SK-N-SH (cell line): Measurements from ENCODE around the gene PPP1R15B. TPM values are rescaled to one million over a fixed set of nuclear protein-coding genes. Genes with fewer than 3 reads are reported as not detected.

ENCODE experiments used
- CTCF ChIA-PET: fragments of 300-600, 350-600 bp; formaldehyde crosslinking; extraction: SDS; loops from one replicate; lab custom pipeline; 2021; lab: Yijun Ruan, JAX
- POLR2A ChIA-PET: fragments of 350-600 bp; sonication (Branson Sonifier 250); formaldehyde crosslinking; extraction: SDS; loops from one replicate; lab custom pipeline; 2020; ENCODE audit warnings: antibody characterized with exemption, inconsistent platforms; lab: Yijun Ruan, JAX
- DNase-seq: peaks from one replicate; pipeline ENCODE4 v3.0.0; 2012
- H2AFZ ChIP-seq: fragments of 200-600 bp; sonication (generic); 2 replicates; pipeline ENCODE4 v1.8.1; 2016; ENCODE audit warnings: antibody characterized with exemption, mild to moderate bottlenecking, low read depth
- H3F3A ChIP-seq: fragments of 200-600 bp; sonication (generic); replicated peaks from 2 replicates; pipeline ENCODE3; 2016; ENCODE audit warnings: antibody characterized with exemption, mild to moderate bottlenecking; ENCODE audit not compliant: insufficient read depth
- H3K27ac ChIP-seq, 2 experiments: fragments of 200-500 bp in 1 of 2; fragments of 200-600 bp in 1 of 2; sonication (Bioruptor generic) in 1 of 2; sonication (generic), shearing (Covaris generic) in 1 of 2; 2 replicates each; pipeline versions ENCODE4 v1.5.1 to v1.6.1; 2014 to 2016; ENCODE audit warnings: low read depth in 2 of 2, inconsistent platforms in 1 of 2, low read length in 1 of 2, mild to moderate bottlenecking in 1 of 2, mixed read lengths in 1 of 2
- H3K27me3 ChIP-seq: fragments of 200-600 bp; sonication (generic), shearing (Covaris generic); 2 replicates; pipeline ENCODE4 v1.6.1; 2016; ENCODE audit warnings: mixed run types; ENCODE audit not compliant: insufficient read depth
- H3K36me3 ChIP-seq, 2 experiments: fragments of 200-500 bp in 1 of 2; fragments of 200-600 bp in 1 of 2; sonication (Bioruptor generic) in 1 of 2; sonication (generic) in 1 of 2; replicated peaks in 1 of 2; 2 replicates each; pipeline versions ENCODE3 to v1.5.1; 2014 to 2016; ENCODE audit warnings: low read length in 1 of 2, mild to moderate bottlenecking in 1 of 2; ENCODE audit not compliant: insufficient read depth in 2 of 2, control insufficient read depth in 1 of 2
- H3K4me1 ChIP-seq, 2 experiments: fragments of 200-500 bp in 1 of 2; fragments of 200-600 bp in 1 of 2; sonication (Bioruptor generic) in 1 of 2; sonication (generic), shearing (Covaris generic) in 1 of 2; 2 replicates each; pipeline versions ENCODE4 v1.5.1 to v1.6.1; 2014 to 2016; ENCODE audit warnings: low read depth in 1 of 2, low read length in 1 of 2, mixed run types in 1 of 2; ENCODE audit not compliant: insufficient read depth in 2 of 2, control insufficient read depth in 1 of 2
- H3K4me2 ChIP-seq: fragments of 200-600 bp; sonication (generic), shearing (Covaris generic); 2 replicates; pipeline ENCODE4 v1.6.1; 2017; ENCODE audit warnings: mixed run types
- H3K4me3 ChIP-seq, 2 experiments: fragments of 200-500 bp in 1 of 2; fragments of 200-600 bp in 1 of 2; sonication (Bioruptor generic) in 1 of 2; sonication (generic), shearing (Covaris generic) in 1 of 2; 2 replicates each; pipeline versions ENCODE4 v1.5.1 to v1.8.1; 2014 to 2016; ENCODE audit warnings: low read depth in 2 of 2, inconsistent platforms in 1 of 2, low read length in 1 of 2, mild to moderate bottlenecking in 1 of 2, mixed read lengths in 1 of 2, moderate library complexity in 1 of 2
- H3K79me2 ChIP-seq: fragments of 200-600 bp; sonication (generic); 2 replicates; pipeline ENCODE4 v1.8.1; 2017; ENCODE audit warnings: mild to moderate bottlenecking; ENCODE audit not compliant: insufficient read depth
- H3K9ac ChIP-seq: fragments of 200-600 bp; sonication (generic); 2 replicates; pipeline ENCODE4 v1.6.1; 2017; ENCODE audit warnings: mixed run types
- H3K9me2 ChIP-seq: fragments of 200-600 bp; sonication (generic); 2 replicates; pipeline ENCODE4 v1.6.1; 2017; ENCODE audit warnings: mixed run types
- H3K9me3 ChIP-seq: fragments of 200-600 bp; sonication (generic); 2 replicates; pipeline ENCODE4 v1.6.1; 2017; ENCODE audit warnings: mixed run types, mild to moderate bottlenecking, moderate library complexity
- H4K20me1 ChIP-seq: fragments of 200-600 bp; sonication (generic); 2 replicates; pipeline ENCODE4 v1.6.1; 2017; ENCODE audit warnings: mild to moderate bottlenecking, mixed run types; ENCODE audit not compliant: insufficient read depth
- ELF1 ChIP-seq: IDR thresholded peaks from 2 replicates; pipeline ENCODE4 v1.4.0; 2012
- EZH2phosphoT487 ChIP-seq: fragments of 200-600 bp; sonication (generic); IDR thresholded peaks from 2 replicates; pipeline ENCODE4 v1.6.1; 2017; ENCODE audit warnings: low read depth, mixed run types, mild to moderate bottlenecking, antibody characterized with exemption, moderate library complexity, borderline replicate concordance
- FOSL2 ChIP-seq: IDR thresholded peaks from 2 replicates; pipeline ENCODE4 v1.4.0; 2012; ENCODE audit warnings: low read depth, mild to moderate bottlenecking, moderate library complexity, borderline replicate concordance
- FOXJ3 ChIP-seq: sonication (generic); formaldehyde crosslinking; IDR thresholded peaks from 2 replicates; pipeline ENCODE4 v1.5.1; 2020; ENCODE audit warnings: mild to moderate bottlenecking, missing genetic modification reagents
- JUND ChIP-seq: IDR thresholded peaks from 2 replicates; pipeline ENCODE4 v1.4.0; 2012
- MEF2A ChIP-seq: IDR thresholded peaks from 2 replicates; pipeline ENCODE4 v1.4.0; 2012; ENCODE audit warnings: low read depth, borderline replicate concordance
- MXI1 ChIP-seq: IDR thresholded peaks from 2 replicates; pipeline ENCODE4 v1.6.1; 2012; ENCODE audit warnings: mild to moderate bottlenecking, low read depth, low read length, improper control_type of control experiment
- NRF1 ChIP-seq: IDR thresholded peaks from 2 replicates; pipeline ENCODE4 v1.6.1; 2012; ENCODE audit warnings: low read depth, mild to moderate bottlenecking, low read length
- RCOR1 ChIP-seq: fragments of 150-350 bp; IDR thresholded peaks from 2 replicates; pipeline ENCODE4 v1.6.1; 2017; ENCODE audit warnings: antibody characterized with exemption, low read length
- TCF12 ChIP-seq: IDR thresholded peaks from 2 replicates; pipeline ENCODE4 v1.4.0; 2012
- YY1 ChIP-seq: IDR thresholded peaks from 2 replicates; pipeline ENCODE4 v1.4.0; 2012; ENCODE audit warnings: low read depth, mild to moderate bottlenecking
- WGBS: methylation state at CpG from one replicate; pipeline ENCODE4 v1.1.6; 2017; ENCODE audit warnings: low lambda C conversion rate; 5-methylcytosine and 5-hydroxymethylcytosine counted together
- polyA plus RNA-seq, 3 experiments: library from polyadenylated mRNA; depleted of rRNA; stranded (reverse); fragments of >200 nt; gene quantifications; 2 replicates each; pipeline ENCODE4 v1.2.3, GENCODE V29; 2012
- TF ChIP-seq, protein P1 (sequence below): IDR thresholded peaks from 2 replicates; pipeline ENCODE4 v1.4.0; 2012; ENCODE audit warnings: low read depth, borderline replicate concordance
- TF ChIP-seq, protein P2 (sequence below): fragments of 150-350 bp; IDR thresholded peaks from 2 replicates; pipeline ENCODE4 v1.6.1; 2017; ENCODE audit warnings: antibody characterized with exemption, low read length, low read depth, borderline replicate concordance
- TF ChIP-seq, protein P3 (sequence below): IDR thresholded peaks from 2 replicates; pipeline ENCODE4; 2012
- TF ChIP-seq, protein P4 (sequence below): fragments of 150-350 bp; IDR thresholded peaks from 2 replicates; pipeline ENCODE4 v1.6.1; 2016; ENCODE audit warnings: mild to moderate bottlenecking, low read depth, low read length
- TF ChIP-seq, protein P5 (sequence below): IDR thresholded peaks from 2 replicates; pipeline ENCODE4 v1.6.1; 2012; ENCODE audit warnings: mild to moderate bottlenecking, low read depth, low read length, moderate library complexity

The PPP1R15B gene
- polyA plus RNA-seq, 1 of the 3 experiments (the other 2 are of a cell fraction) = 12.1 TPM

DNA sequence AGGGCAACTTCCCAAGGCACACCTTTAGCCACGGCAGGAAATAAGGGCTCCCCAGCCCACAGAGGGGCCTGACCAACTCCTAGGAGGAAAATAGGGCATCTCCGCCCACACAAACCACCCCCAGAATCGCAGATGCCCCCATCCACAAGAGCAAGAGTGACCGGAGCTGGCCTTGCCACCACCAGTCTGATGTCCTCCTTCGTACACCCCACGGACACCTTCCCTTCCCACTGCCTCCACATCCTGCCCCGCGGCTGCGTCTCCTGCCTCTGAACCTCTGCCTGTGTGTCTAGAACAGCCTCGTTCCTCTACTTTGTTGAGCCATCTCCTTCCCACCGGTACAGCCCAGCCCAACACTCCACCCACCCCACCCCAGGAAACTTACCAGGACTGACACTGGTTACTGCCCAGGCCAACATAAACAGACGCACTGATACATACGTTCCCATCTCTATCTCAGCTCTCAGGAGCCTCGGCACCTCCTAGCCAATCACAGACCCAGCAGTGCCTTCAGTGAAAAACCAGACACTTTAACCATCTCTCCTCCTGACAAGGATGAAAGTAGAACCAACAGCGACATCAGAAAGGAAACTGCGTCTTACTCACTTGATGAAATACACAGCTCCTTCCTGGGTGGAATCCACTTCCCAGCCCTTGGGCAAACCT lies 44.3 kb downstream of the PPP1R15B start:
- peaks cover 17% of the 10 kb centered on the region; the same call in 1 of the 2 replicates for H3K27me3 ChIP-seq
- no peak overlapping the region for H3K4me2 ChIP-seq
- WGBS = 73% methylated on average over 16 of the region's 16 CpGs
- H2AFZ ChIP-seq = no peak overlapping the region
- TF ChIP-seq, protein P1, sequence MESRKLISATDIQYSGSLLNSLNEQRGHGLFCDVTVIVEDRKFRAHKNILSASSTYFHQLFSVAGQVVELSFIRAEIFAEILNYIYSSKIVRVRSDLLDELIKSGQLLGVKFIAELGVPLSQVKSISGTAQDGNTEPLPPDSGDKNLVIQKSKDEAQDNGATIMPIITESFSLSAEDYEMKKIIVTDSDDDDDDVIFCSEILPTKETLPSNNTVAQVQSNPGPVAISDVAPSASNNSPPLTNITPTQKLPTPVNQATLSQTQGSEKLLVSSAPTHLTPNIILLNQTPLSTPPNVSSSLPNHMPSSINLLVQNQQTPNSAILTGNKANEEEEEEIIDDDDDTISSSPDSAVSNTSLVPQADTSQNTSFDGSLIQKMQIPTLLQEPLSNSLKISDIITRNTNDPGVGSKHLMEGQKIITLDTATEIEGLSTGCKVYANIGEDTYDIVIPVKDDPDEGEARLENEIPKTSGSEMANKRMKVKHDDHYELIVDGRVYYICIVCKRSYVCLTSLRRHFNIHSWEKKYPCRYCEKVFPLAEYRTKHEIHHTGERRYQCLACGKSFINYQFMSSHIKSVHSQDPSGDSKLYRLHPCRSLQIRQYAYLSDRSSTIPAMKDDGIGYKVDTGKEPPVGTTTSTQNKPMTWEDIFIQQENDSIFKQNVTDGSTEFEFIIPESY = no peak
- TF ChIP-seq JUND = no peak
- TF ChIP-seq, protein P2, sequence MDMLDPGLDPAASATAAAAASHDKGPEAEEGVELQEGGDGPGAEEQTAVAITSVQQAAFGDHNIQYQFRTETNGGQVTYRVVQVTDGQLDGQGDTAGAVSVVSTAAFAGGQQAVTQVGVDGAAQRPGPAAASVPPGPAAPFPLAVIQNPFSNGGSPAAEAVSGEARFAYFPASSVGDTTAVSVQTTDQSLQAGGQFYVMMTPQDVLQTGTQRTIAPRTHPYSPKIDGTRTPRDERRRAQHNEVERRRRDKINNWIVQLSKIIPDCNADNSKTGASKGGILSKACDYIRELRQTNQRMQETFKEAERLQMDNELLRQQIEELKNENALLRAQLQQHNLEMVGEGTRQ = no peak
- no peak for TF ChIP-seq RCOR1
- TF ChIP-seq, protein P3, sequence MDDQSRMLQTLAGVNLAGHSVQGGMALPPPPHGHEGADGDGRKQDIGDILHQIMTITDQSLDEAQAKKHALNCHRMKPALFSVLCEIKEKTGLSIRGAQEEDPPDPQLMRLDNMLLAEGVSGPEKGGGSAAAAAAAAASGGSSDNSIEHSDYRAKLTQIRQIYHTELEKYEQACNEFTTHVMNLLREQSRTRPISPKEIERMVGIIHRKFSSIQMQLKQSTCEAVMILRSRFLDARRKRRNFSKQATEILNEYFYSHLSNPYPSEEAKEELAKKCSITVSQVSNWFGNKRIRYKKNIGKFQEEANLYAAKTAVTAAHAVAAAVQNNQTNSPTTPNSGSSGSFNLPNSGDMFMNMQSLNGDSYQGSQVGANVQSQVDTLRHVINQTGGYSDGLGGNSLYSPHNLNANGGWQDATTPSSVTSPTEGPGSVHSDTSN = no peak
- no peak for TF ChIP-seq TCF12
- no peak for TF ChIP-seq YY1
- no peak for TF ChIP-seq EZH2phosphoT487
- no peak for TF ChIP-seq NRF1
- no peak for TF ChIP-seq FOXJ3 (CRISPR knock-in tag)
- no peak for TF ChIP-seq MEF2A
- TF ChIP-seq, protein P4, sequence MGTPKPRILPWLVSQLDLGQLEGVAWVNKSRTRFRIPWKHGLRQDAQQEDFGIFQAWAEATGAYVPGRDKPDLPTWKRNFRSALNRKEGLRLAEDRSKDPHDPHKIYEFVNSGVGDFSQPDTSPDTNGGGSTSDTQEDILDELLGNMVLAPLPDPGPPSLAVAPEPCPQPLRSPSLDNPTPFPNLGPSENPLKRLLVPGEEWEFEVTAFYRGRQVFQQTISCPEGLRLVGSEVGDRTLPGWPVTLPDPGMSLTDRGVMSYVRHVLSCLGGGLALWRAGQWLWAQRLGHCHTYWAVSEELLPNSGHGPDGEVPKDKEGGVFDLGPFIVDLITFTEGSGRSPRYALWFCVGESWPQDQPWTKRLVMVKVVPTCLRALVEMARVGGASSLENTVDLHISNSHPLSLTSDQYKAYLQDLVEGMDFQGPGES = no peak
- TF ChIP-seq FOSL2 = no peak
- TF ChIP-seq ELF1 = no peak
- no peak for TF ChIP-seq MXI1
- TF ChIP-seq, protein P5, sequence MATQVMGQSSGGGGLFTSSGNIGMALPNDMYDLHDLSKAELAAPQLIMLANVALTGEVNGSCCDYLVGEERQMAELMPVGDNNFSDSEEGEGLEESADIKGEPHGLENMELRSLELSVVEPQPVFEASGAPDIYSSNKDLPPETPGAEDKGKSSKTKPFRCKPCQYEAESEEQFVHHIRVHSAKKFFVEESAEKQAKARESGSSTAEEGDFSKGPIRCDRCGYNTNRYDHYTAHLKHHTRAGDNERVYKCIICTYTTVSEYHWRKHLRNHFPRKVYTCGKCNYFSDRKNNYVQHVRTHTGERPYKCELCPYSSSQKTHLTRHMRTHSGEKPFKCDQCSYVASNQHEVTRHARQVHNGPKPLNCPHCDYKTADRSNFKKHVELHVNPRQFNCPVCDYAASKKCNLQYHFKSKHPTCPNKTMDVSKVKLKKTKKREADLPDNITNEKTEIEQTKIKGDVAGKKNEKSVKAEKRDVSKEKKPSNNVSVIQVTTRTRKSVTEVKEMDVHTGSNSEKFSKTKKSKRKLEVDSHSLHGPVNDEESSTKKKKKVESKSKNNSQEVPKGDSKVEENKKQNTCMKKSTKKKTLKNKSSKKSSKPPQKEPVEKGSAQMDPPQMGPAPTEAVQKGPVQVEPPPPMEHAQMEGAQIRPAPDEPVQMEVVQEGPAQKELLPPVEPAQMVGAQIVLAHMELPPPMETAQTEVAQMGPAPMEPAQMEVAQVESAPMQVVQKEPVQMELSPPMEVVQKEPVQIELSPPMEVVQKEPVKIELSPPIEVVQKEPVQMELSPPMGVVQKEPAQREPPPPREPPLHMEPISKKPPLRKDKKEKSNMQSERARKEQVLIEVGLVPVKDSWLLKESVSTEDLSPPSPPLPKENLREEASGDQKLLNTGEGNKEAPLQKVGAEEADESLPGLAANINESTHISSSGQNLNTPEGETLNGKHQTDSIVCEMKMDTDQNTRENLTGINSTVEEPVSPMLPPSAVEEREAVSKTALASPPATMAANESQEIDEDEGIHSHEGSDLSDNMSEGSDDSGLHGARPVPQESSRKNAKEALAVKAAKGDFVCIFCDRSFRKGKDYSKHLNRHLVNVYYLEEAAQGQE = no peak
- no peak overlapping the region for H3K9ac ChIP-seq
- no peaks in the 10 kb centered on the region for H3K79me2 ChIP-seq
- H3F3A ChIP-seq = no peaks in the 10 kb centered on the region
- ChIA-PET POLR2A (no interaction called here), CTCF (interaction anchor here (1.0 to 3.3 kb wide), 9 partner anchors 9 to 205 kb away, joined by 3 to 21 read pairs (median 4); partner anchors contain the start of gene GOLT1A)
- H3K4me1 ChIP-seq = peaks cover 4 to 7% of the 10 kb centered on the region in 2 experiments; a peak in 1 of 4 replicates
- no peak for DNase-seq
- no peaks in the 10 kb centered on the region for H3K36me3 ChIP-seq
- no peaks in the 10 kb centered on the region for H4K20me1 ChIP-seq
- H3K4me3 ChIP-seq = no peak overlapping the region
- H3K9me2 ChIP-seq = no peaks in the 10 kb centered on the region
- no peaks in the 10 kb centered on the region for H3K9me3 ChIP-seq
- H3K27ac ChIP-seq = no peak overlapping the region
